ENCODE data around the gene TRERF1.

DNA sequence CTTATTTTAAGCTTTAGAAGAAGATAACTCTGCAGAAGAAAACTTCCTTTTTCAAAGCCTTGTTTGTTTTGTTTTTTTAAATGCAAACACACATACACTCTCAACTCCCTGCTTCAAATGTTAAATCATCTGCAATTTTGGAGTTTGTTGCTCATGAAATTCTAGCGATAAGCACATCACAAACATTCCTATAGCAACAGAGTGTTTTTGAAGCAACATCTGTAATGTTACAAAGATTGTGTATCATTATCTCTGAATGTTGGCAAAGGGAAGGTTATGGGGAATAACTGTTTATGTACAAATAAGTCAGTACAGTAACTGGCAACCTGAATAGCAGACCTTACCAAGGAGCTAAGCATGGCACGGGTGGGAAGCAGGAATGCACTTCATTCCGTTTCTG lies 149.3 kb downstream of the TRERF1 start:
- TF ChIP-seq, protein P1, sequence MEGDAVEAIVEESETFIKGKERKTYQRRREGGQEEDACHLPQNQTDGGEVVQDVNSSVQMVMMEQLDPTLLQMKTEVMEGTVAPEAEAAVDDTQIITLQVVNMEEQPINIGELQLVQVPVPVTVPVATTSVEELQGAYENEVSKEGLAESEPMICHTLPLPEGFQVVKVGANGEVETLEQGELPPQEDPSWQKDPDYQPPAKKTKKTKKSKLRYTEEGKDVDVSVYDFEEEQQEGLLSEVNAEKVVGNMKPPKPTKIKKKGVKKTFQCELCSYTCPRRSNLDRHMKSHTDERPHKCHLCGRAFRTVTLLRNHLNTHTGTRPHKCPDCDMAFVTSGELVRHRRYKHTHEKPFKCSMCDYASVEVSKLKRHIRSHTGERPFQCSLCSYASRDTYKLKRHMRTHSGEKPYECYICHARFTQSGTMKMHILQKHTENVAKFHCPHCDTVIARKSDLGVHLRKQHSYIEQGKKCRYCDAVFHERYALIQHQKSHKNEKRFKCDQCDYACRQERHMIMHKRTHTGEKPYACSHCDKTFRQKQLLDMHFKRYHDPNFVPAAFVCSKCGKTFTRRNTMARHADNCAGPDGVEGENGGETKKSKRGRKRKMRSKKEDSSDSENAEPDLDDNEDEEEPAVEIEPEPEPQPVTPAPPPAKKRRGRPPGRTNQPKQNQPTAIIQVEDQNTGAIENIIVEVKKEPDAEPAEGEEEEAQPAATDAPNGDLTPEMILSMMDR (IDR thresholded peaks at IDR 0.05), result no peak
- TF ChIP-seq EP300 (IDR thresholded peaks at IDR 0.05), result no peak

Measured in suprapubic skin (tissue), 3 donors.